ENCODE measurements around the gene DUOX1. TPM values are rescaled to one million over a fixed set of nuclear protein-coding genes. Genes with fewer than 3 reads are reported as not detected.
A peak's percentile ranks its signal among the peaks of the same experiment; 100 is the strongest.

DUOX1 gene
- total RNA-seq, 1 donor from 2014 or later = 327 TPM

- DNase-seq (no peak), ATAC-seq (no peak)
- Histone ChIP-seq H3K36me3 (no peaks in the 10 kb centered on the region), H3K27me3 (no peaks in the 10 kb centered on the region), H3K27ac (no peak overlapping the region), H3K9me3 (no peaks in the 10 kb centered on the region), H3K4me1 (peaks cover 9% of the 10 kb centered on the region), H3K4me3 (no peak overlapping the region)
- intact Hi-C loops (cut with DNase I) = no loop called here
- TF ChIP-seq CTCF (IDR thresholded peaks at IDR 0.05) = no peak
Observed at GRCh38 chr15:45177285-45177684, 47.5 kb downstream of the DUOX1 start.

GRCh38 chr15:45179221-45179985, 49.6 kb downstream of the DUOX1 start:
- H3K27ac ChIP-seq = no peak overlapping the region
- ATAC-seq = peak; percentile 79

GRCh38 chr15:45180201-45180600, 50.4 kb downstream of the DUOX1 start:
- no peak for DNase-seq
- no peak overlapping the region for H3K27ac ChIP-seq
- intact Hi-C loops (cut with DNase I) = no loop called here
- no peak overlapping the region for H3K4me3 ChIP-seq
- no peak for TF ChIP-seq CTCF (IDR thresholded peaks at IDR 0.05)
- no peaks in the 10 kb centered on the region for H3K9me3 ChIP-seq
- no peak for ATAC-seq
- H3K36me3 ChIP-seq = no peaks in the 10 kb centered on the region
- H3K27me3 ChIP-seq = no peaks in the 10 kb centered on the region
- H3K4me1 ChIP-seq = peaks cover 11% of the 10 kb centered on the region

More at GRCh38 chr15:45179221-45179985, 49.6 kb downstream of the DUOX1 start:
- peak; percentile 60 for TF ChIP-seq CTCF (IDR thresholded peaks at IDR 0.05)
- Histone ChIP-seq H3K4me3 (no peak overlapping the region), H3K9me3 (no peaks in the 10 kb centered on the region), H3K4me1 (peaks cover 11% of the 10 kb centered on the region), H3K27me3 (no peaks in the 10 kb centered on the region), H3K36me3 (no peaks in the 10 kb centered on the region)
- peak; percentile 82 for DNase-seq
- intact Hi-C loops (cut with DNase I) = no loop called here

- Histone ChIP-seq H3K36me3 (no peaks in the 10 kb centered on the region), H3K9me3 (no peaks in the 10 kb centered on the region), H3K27ac (no peak overlapping the region), H3K4me3 (no peak overlapping the region), H3K4me1 (peaks cover 11% of the 10 kb centered on the region), H3K27me3 (no peaks in the 10 kb centered on the region)
- no peak for TF ChIP-seq CTCF (IDR thresholded peaks at IDR 0.05)
- ATAC-seq = no peak
- DNase-seq = no peak
- intact Hi-C loops (cut with DNase I) = no loop called here
Observed at GRCh38 chr15:45180648-45181436, 51.0 kb downstream of the DUOX1 start.

GRCh38 chr15:45181491-45182285, 51.9 kb downstream of the DUOX1 start:
- Histone ChIP-seq H3K27me3 (no peaks in the 10 kb centered on the region), H3K27ac (no peak overlapping the region), H3K4me1 (peaks cover 14% of the 10 kb centered on the region), H3K9me3 (no peaks in the 10 kb centered on the region), H3K36me3 (no peaks in the 10 kb centered on the region), H3K4me3 (no peak overlapping the region)
- DNase-seq (no peak), ATAC-seq (no peak)
- intact Hi-C loops (cut with DNase I) = no loop called here
- no peak for TF ChIP-seq CTCF (IDR thresholded peaks at IDR 0.05)
